Activated T-cell treated with anti-CD3 and anti-CD28 coated beads, Interleukin-2, amount 50 U/mL, for 1 hour (primary cell): ENCODE results near the gene GPX5.
A peak's percentile ranks its signal among the peaks of the same experiment; 100 is the strongest.
"Not testable (repeated sequence)": the region's sequence is repeated elsewhere in the genome, so short reads cannot be mapped to it uniquely, and the experiment has no call there.

ENCODE experiments used
- DNase-seq: peaks from one replicate; pipeline ENCODE4 v3.0.0-alpha.2; 2020

Gene GPX5

GRCh38 chr6:28525496-28526039 lies at the start of gene GPX5:
GPX5 (plus strand) TSS chr6:28525881; CDS start chr6:28526014, 133 bp downstream.
- no peak for DNase-seq

- no peak for DNase-seq
Observed at GRCh38 chr6:28478518-28478917, 47.2 kb upstream of the GPX5 start.

- DNase-seq, result no peak
Observed at GRCh38 chr6:28480253-28480932, 45.3 kb upstream of the GPX5 start.

GRCh38 chr6:28485482-28485881 lies 40.2 kb upstream of the GPX5 start:
- DNase-seq, result no peak

GRCh38 chr6:28486533-28486932 lies 39.1 kb upstream of the GPX5 start:
- DNase-seq, result no peak

- DNase-seq, result no peak
Observed at GRCh38 chr6:28486988-28487742, 38.5 kb upstream of the GPX5 start.

GRCh38 chr6:28488916-28489365 lies 36.7 kb upstream of the GPX5 start:
- DNase-seq, result no peak

- DNase-seq, result peak; percentile 46
Observed at GRCh38 chr6:28489366-28490204, 36.1 kb upstream of the GPX5 start.

GRCh38 chr6:28490205-28490890 lies 35.3 kb upstream of the GPX5 start:
- DNase-seq, result peak; percentile 20

- DNase-seq, result no peak
Observed at GRCh38 chr6:28491984-28492317, 33.7 kb upstream of the GPX5 start.

- DNase-seq, result no peak
Observed at GRCh38 chr6:28496099-28496779, 29.4 kb upstream of the GPX5 start.

GRCh38 chr6:28497306-28497705 lies 28.4 kb upstream of the GPX5 start:
- no peak for DNase-seq

GRCh38 chr6:28497893-28498292 lies 27.8 kb upstream of the GPX5 start:
- no peak for DNase-seq

GRCh38 chr6:28501259-28501658 lies 24.4 kb upstream of the GPX5 start:
- DNase-seq, result no peak

GRCh38 chr6:28502136-28502535 lies 23.5 kb upstream of the GPX5 start:
- not testable (repeated sequence) for DNase-seq

- not testable (repeated sequence) for DNase-seq
Observed at GRCh38 chr6:28502709-28503305, 22.9 kb upstream of the GPX5 start.

- DNase-seq, result no peak
Observed at GRCh38 chr6:28505733-28506132, 19.9 kb upstream of the GPX5 start.

GRCh38 chr6:28506807-28507475 lies 18.7 kb upstream of the GPX5 start:
- no peak for DNase-seq

- DNase-seq, result no peak
Observed at GRCh38 chr6:28511628-28512300, 13.9 kb upstream of the GPX5 start.

- not testable (repeated sequence) for DNase-seq
Observed at GRCh38 chr6:28512387-28512786, 13.3 kb upstream of the GPX5 start.
